Upper lobe of right lung (tissue), 1 donor: ENCODE data around the gene CEP135. TPM values are rescaled to one million over a fixed set of nuclear protein-coding genes. Genes with fewer than 3 reads are reported as not detected.

ENCODE experiments used
- ATAC-seq: fragments of 200-7000 bp; cut with Tn5 transposase; one replicate; pipeline ENCODE4 v1.9.1; 2020; ENCODE audit warnings: mild to moderate bottlenecking, moderate library complexity
- DNase-seq: peaks from one replicate; pipeline ENCODE4 v3.0.0-alpha.2; 2020
- H3K27ac ChIP-seq: fragments of 200-600 bp; one replicate; pipeline ENCODE4 v1.8.0; 2022
- H3K27me3 ChIP-seq: fragments of 200-600 bp; one replicate; pipeline ENCODE4 v1.8.0; 2022; ENCODE audit warnings: mild to moderate bottlenecking
- H3K36me3 ChIP-seq: fragments of 200-600 bp; one replicate; pipeline ENCODE4 v1.8.0; 2022
- H3K4me1 ChIP-seq: fragments of 200-600 bp; one replicate; pipeline ENCODE4 v1.8.0; 2022
- H3K4me3 ChIP-seq: fragments of 200-600 bp; one replicate; pipeline ENCODE4 v1.8.0; 2022; ENCODE audit warnings: mild to moderate bottlenecking
- H3K9me3 ChIP-seq: fragments of 200-600 bp; one replicate; pipeline ENCODE4 v1.8.0; 2022
- CTCF ChIP-seq: fragments of 200-600 bp; IDR thresholded peaks from one replicate; pipeline ENCODE4 v1.8.0; 2022; ENCODE audit warnings: antibody characterized with exemption
- intact Hi-C: fragments of 100-400 bp; cut with DNase I; formaldehyde crosslinking; loops from one replicate; pipeline ENCODE4 v1.11.0; 2022
- total RNA-seq: library from RNA; stranded (reverse); fragmentation: NEBNext Ultra II Directional; extraction: Animal tissue kit (Norgen Biotek cat#: 25700); gene quantifications from one replicate; pipeline ENCODE4 v1.2.1, GENCODE V29; 2021
- donor health status: DM: no; HTN: yes; CAD: no; lungs with severe emphysema.

The CEP135 gene
- total RNA-seq, 1 donor from 2014 or later: 6.8 TPM

- intact Hi-C loops: no loop called here
- Histone ChIP-seq H3K4me3 (no peak overlapping the region), H3K27me3 (no peaks in the 10 kb centered on the region), H3K27ac (no peak overlapping the region), H3K4me1 (no peaks in the 10 kb centered on the region), H3K9me3 (no peaks in the 10 kb centered on the region), H3K36me3 (peaks cover 40% of the 10 kb centered on the region)
- DNase-seq: no peak
- no peak for ATAC-seq
- no peak for TF ChIP-seq CTCF
Observed at GRCh38 chr4:56028165-56028564, 79.4 kb downstream of the CEP135 start.

DNA sequence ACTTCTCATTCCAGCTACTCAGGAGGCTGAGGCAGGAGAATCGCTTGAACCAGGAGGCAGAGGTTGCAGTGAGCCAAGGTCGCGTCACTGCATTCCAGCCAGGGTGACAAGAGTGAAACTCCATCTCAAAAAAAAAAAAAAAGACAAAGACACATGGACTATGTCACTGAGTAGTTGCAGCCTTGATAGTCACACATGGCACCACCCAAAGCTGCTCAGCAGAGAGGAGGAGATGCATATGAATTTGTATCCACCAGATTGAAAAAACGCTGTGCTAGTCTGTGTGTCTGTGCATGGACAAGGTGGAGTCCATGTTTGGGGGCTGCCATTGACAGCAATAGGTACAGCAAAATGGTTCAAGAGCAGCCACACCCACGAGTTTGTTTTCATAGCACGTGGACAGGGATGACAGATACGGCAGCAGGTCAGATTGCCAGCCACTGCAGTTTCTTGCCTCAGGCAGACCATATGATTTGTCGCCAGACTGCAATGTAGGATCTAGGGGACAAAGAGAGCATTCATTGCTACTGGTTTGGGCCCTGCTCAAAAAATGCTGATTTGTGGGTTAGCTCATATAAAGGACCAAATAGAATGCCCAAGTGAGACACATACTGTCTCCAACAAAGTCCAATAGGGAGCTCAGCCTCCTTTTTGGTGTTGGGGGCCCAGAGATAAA, 89.9 kb downstream of the CEP135 start:
- H3K36me3 ChIP-seq: no peaks in the 10 kb centered on the region
- no peak for ATAC-seq

DNA sequence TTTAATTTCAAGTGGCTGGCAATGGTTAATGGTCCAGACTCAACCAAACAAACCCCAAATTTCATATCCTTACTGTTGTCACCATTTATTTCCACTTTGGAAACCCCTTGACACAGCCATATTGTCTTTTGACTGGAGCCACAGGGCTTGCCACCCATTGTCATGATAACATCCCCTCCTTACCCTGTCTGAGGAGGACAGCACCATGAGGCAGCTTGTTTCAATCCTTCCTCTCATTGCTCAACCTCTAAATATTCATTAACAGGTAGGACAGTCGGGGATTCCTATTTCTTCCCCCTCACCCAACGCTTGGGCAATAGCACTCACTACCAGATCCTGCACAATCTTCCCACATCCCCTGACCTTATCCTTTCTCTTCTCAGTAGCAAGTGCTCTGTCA, 92.1 kb downstream of the CEP135 start:
- no peaks in the 10 kb centered on the region for H3K4me1 ChIP-seq
- no peak for ATAC-seq
- no peak for DNase-seq
- H3K27ac ChIP-seq: no peak overlapping the region
- intact Hi-C loops: no loop called here
- no peaks in the 10 kb centered on the region for H3K27me3 ChIP-seq
- H3K36me3 ChIP-seq: no peaks in the 10 kb centered on the region
- H3K4me3 ChIP-seq: no peak overlapping the region
- H3K9me3 ChIP-seq: no peaks in the 10 kb centered on the region
- no peak for TF ChIP-seq CTCF

More for the DNA sequence above, 89.9 kb downstream of the CEP135 start:
- no peak for TF ChIP-seq CTCF
- DNase-seq: no peak
- no peaks in the 10 kb centered on the region for H3K27me3 ChIP-seq
- intact Hi-C loops: no loop called here
- H3K27ac ChIP-seq: no peak overlapping the region
- H3K4me3 ChIP-seq: no peak overlapping the region
- H3K4me1 ChIP-seq: no peaks in the 10 kb centered on the region
- no peaks in the 10 kb centered on the region for H3K9me3 ChIP-seq

- Histone ChIP-seq H3K27ac (no peak overlapping the region), H3K9me3 (no peaks in the 10 kb centered on the region), H3K27me3 (no peaks in the 10 kb centered on the region), H3K4me1 (no peaks in the 10 kb centered on the region), H3K4me3 (no peak overlapping the region), H3K36me3 (no peaks in the 10 kb centered on the region)
- ATAC-seq: no peak
- no peak for DNase-seq
- no peak for TF ChIP-seq CTCF
- intact Hi-C loops: no loop called here
Observed at GRCh38 chr4:56042225-56042624, 93.5 kb downstream of the CEP135 start.

DNA sequence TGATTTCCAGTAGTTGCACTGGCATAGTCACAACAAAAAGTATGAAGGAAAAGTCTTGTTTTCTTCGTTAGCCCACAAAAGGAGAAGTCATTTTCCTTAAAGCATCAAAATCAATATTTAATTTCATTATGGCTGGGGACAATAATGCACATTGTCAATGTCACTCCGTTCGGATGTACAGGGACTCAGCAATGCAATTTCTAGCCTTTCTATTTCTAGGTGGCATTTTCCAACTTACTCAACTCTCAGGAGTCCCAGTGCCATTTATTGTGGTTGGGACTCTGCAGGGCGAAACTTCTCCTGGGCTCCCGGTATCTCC, 99.6 kb downstream of the CEP135 start:
- Histone ChIP-seq H3K36me3 (no peaks in the 10 kb centered on the region), H3K27ac (no peak overlapping the region), H3K9me3 (no peaks in the 10 kb centered on the region), H3K27me3 (peaks cover 35% of the 10 kb centered on the region), H3K4me1 (peaks cover 11% of the 10 kb centered on the region), H3K4me3 (peak overlapping the region; percentile 53)
- intact Hi-C loops: no loop called here
- ATAC-seq (no peak), DNase-seq (no peak)
- no peak for TF ChIP-seq CTCF
